Measurements from ENCODE around the gene RBM47. TPM values are rescaled to one million over a fixed set of nuclear protein-coding genes. Genes with fewer than 3 reads are reported as not detected.

Gene RBM47
- polyA plus RNA-seq, 1 donor from 2014 or later: 1.7 TPM

DNA sequence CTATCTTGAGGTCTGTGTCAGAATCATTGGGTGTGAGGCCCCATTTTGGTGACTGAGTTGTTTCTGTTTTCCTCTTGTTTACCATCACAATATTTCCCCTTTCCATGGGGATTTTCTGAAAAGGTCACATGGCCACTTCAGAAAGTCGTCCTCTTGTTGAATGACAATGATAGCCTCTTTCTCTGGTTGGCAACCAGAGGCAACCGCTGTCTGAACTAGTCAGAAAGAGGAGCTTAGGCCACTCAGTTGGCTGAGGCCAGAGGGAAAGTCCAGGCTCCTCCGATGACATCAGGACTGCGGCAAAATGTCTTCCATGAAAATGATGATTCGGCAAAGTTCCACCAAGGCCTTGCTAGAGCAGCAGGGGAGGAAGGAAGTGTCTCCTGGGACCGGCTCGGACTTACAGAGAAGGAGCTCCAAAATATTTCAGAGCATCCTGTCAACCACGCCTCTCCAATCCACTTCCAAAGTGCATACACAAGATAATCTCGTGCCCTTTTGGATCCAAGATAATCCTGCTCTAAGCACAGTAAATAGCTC lies 19.1 kb upstream of the RBM47 start:
- H3K9me2 ChIP-seq (ENCODE audit: insufficient read depth, low read length): no peaks in the 10 kb centered on the region
- H2AFZ ChIP-seq (ENCODE audit: low read depth, low read length): no peak overlapping the region
- no peak overlapping the region for H3K4me3 ChIP-seq (ENCODE audit: low read length)
- no peaks in the 10 kb centered on the region for H3K36me3 ChIP-seq (ENCODE audit: insufficient read depth, low read length)
- TF ChIP-seq TAF1 (IDR thresholded peaks at IDR 0.05; ENCODE audit: low read depth): no peak
- TF ChIP-seq, protein P1, sequence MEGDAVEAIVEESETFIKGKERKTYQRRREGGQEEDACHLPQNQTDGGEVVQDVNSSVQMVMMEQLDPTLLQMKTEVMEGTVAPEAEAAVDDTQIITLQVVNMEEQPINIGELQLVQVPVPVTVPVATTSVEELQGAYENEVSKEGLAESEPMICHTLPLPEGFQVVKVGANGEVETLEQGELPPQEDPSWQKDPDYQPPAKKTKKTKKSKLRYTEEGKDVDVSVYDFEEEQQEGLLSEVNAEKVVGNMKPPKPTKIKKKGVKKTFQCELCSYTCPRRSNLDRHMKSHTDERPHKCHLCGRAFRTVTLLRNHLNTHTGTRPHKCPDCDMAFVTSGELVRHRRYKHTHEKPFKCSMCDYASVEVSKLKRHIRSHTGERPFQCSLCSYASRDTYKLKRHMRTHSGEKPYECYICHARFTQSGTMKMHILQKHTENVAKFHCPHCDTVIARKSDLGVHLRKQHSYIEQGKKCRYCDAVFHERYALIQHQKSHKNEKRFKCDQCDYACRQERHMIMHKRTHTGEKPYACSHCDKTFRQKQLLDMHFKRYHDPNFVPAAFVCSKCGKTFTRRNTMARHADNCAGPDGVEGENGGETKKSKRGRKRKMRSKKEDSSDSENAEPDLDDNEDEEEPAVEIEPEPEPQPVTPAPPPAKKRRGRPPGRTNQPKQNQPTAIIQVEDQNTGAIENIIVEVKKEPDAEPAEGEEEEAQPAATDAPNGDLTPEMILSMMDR (IDR thresholded peaks at IDR 0.05; ENCODE audit: poor library complexity, severe bottlenecking): no peak
- TF ChIP-seq RAD21 (conservative IDR thresholded peaks at IDR 0.05): no peak
- TF ChIP-seq SMC3 (conservative IDR thresholded peaks at IDR 0.05; ENCODE audit: poor library complexity): no peak
- no peak for TF ChIP-seq EP300 (conservative IDR thresholded peaks at IDR 0.05; ENCODE audit: poor library complexity, severe bottlenecking)
- no peak for TF ChIP-seq EZH2 (IDR thresholded peaks at IDR 0.05; ENCODE audit: borderline replicate concordance, insufficient read depth, low read length, poor library complexity, severe bottlenecking)
- no peak for TF ChIP-seq MXI1 (conservative IDR thresholded peaks at IDR 0.05; ENCODE audit: poor library complexity, severe bottlenecking)
- TF ChIP-seq POLR2AphosphoS5 (IDR thresholded peaks at IDR 0.05): no peak
- TF ChIP-seq, protein P2, sequence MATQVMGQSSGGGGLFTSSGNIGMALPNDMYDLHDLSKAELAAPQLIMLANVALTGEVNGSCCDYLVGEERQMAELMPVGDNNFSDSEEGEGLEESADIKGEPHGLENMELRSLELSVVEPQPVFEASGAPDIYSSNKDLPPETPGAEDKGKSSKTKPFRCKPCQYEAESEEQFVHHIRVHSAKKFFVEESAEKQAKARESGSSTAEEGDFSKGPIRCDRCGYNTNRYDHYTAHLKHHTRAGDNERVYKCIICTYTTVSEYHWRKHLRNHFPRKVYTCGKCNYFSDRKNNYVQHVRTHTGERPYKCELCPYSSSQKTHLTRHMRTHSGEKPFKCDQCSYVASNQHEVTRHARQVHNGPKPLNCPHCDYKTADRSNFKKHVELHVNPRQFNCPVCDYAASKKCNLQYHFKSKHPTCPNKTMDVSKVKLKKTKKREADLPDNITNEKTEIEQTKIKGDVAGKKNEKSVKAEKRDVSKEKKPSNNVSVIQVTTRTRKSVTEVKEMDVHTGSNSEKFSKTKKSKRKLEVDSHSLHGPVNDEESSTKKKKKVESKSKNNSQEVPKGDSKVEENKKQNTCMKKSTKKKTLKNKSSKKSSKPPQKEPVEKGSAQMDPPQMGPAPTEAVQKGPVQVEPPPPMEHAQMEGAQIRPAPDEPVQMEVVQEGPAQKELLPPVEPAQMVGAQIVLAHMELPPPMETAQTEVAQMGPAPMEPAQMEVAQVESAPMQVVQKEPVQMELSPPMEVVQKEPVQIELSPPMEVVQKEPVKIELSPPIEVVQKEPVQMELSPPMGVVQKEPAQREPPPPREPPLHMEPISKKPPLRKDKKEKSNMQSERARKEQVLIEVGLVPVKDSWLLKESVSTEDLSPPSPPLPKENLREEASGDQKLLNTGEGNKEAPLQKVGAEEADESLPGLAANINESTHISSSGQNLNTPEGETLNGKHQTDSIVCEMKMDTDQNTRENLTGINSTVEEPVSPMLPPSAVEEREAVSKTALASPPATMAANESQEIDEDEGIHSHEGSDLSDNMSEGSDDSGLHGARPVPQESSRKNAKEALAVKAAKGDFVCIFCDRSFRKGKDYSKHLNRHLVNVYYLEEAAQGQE (IDR thresholded peaks at IDR 0.05; ENCODE audit: borderline replicate concordance): no peak
- H3K79me2 ChIP-seq (replicated peaks; ENCODE audit: insufficient read depth, low read length): no peaks in the 10 kb centered on the region
- H4K20me1 ChIP-seq (ENCODE audit: insufficient read depth): no peaks in the 10 kb centered on the region
- no peaks in the 10 kb centered on the region for H3K27me3 ChIP-seq (ENCODE audit: insufficient read depth, low read depth, low read length)
- no peak overlapping the region for H3K4me2 ChIP-seq (ENCODE audit: low read length)
- H3F3A ChIP-seq (ENCODE audit: insufficient read depth, low read length, poor library complexity, severe bottlenecking): no peaks in the 10 kb centered on the region
- H3K9me3 ChIP-seq (ENCODE audit: low read length): no peaks in the 10 kb centered on the region
- no peak overlapping the region for H3K27ac ChIP-seq (ENCODE audit: low read length)
- no peak overlapping the region for H3K9ac ChIP-seq (ENCODE audit: low read length)

DNA sequence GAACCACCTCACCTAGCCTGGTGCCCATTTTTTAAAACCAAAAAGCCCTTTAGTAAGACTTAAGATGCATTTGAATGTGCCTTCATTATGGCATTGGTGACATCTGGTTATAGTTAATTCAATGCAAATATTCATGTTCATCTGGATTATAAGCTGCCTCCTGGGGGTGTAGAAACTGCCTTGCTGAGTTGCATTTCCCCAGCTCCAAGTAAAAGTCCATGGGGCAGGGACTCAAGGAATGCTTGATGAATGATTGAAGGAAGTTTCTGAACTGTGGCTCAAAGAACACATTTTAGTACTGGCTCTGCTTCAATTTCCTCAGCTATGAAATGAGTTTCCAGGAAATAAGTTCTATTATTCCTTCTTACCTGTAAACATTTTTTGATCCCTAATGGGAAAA lies 18.5 kb upstream of the RBM47 start:
- Histone ChIP-seq H3K9ac (ENCODE audit: low read length) (no peak overlapping the region), H3K27me3 (ENCODE audit: insufficient read depth, low read depth, low read length) (no peaks in the 10 kb centered on the region), H3F3A (ENCODE audit: insufficient read depth, low read length, poor library complexity, severe bottlenecking) (no peaks in the 10 kb centered on the region), H2AFZ (ENCODE audit: low read depth, low read length) (no peak overlapping the region), H3K79me2 (replicated peaks; ENCODE audit: insufficient read depth, low read length) (no peaks in the 10 kb centered on the region), H3K4me2 (ENCODE audit: low read length) (no peak overlapping the region), H3K9me3 (ENCODE audit: low read length) (no peaks in the 10 kb centered on the region), H3K4me3 (ENCODE audit: low read length) (no peak overlapping the region), H4K20me1 (ENCODE audit: insufficient read depth) (no peaks in the 10 kb centered on the region), H3K36me3 (ENCODE audit: insufficient read depth, low read length) (no peaks in the 10 kb centered on the region), H3K27ac (ENCODE audit: low read length) (no peak overlapping the region), H3K9me2 (ENCODE audit: insufficient read depth, low read length) (no peaks in the 10 kb centered on the region)
- TF ChIP-seq, protein P2 (IDR thresholded peaks at IDR 0.05; ENCODE audit: borderline replicate concordance): no peak
- TF ChIP-seq MXI1 (conservative IDR thresholded peaks at IDR 0.05; ENCODE audit: poor library complexity, severe bottlenecking): no peak
- no peak for TF ChIP-seq TAF1 (IDR thresholded peaks at IDR 0.05; ENCODE audit: low read depth)
- no peak for TF ChIP-seq SMC3 (conservative IDR thresholded peaks at IDR 0.05; ENCODE audit: poor library complexity)
- no peak for TF ChIP-seq POLR2AphosphoS5 (IDR thresholded peaks at IDR 0.05)
- TF ChIP-seq RAD21 (conservative IDR thresholded peaks at IDR 0.05): no peak

All from neural cell (in vitro differentiated cells).